GM10266 (cell line): ENCODE measurements around the gene DEPDC5.

ENCODE experiments used
- DNase-seq: peaks from one replicate; pipeline ENCODE4 v3.0.0; 2012; ENCODE audit errors: extremely low spot score
- TF ChIP-seq, protein P1 (sequence below): IDR thresholded peaks from 2 replicates; pipeline ENCODE4 v1.5.1; 2012; ENCODE audit warnings: mild to moderate bottlenecking, low read depth; ENCODE audit not compliant: control insufficient read depth, insufficient read depth; ENCODE audit errors: missing control alignments

Gene DEPDC5

DNA sequence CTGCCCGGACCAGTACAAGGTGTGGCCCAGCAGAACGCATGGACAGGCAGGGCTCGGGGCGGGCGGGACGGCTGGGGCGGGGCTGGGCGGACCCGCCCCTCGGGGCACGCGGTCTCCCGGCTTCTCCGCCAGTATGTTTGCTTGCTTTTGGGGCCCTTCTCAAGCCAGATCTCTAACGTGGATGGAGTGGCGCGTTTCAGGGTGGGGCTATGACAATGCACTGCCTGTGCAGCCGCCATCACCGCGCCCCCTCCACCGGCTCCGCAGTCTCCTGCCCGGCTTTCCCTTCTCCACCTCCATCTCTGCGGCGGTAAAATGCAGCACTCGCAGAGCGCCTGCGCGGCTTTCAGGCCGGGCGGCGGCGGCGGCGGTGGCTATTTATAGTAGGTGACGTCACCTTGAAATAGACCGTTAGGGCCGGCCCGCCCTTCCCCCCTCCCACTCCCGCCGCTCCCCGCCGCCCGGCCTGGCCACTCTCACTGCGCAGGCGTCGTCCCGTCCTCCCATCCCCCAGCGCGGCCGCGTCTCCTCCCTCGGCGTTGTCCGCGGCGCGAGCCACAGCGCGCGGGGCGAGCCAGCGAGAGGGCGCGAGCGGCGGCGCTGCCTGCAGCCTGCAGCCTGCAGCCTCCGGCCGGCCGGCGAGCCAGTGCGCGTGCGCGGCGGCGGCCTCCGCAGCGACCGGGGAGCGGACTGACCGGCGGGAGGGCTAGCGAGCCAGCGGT lies 190.3 kb downstream of the DEPDC5 start, which contains the start of gene YWHAH:
TSS of gene YWHAH (plus strand) at position 558 of the 722 bp plus-strand sequence. CDS start 199 bp downstream, outside the sequence.
- DNase-seq, result peak; percentile 99
- TF ChIP-seq, protein P1, sequence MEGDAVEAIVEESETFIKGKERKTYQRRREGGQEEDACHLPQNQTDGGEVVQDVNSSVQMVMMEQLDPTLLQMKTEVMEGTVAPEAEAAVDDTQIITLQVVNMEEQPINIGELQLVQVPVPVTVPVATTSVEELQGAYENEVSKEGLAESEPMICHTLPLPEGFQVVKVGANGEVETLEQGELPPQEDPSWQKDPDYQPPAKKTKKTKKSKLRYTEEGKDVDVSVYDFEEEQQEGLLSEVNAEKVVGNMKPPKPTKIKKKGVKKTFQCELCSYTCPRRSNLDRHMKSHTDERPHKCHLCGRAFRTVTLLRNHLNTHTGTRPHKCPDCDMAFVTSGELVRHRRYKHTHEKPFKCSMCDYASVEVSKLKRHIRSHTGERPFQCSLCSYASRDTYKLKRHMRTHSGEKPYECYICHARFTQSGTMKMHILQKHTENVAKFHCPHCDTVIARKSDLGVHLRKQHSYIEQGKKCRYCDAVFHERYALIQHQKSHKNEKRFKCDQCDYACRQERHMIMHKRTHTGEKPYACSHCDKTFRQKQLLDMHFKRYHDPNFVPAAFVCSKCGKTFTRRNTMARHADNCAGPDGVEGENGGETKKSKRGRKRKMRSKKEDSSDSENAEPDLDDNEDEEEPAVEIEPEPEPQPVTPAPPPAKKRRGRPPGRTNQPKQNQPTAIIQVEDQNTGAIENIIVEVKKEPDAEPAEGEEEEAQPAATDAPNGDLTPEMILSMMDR, result peak; percentile 18

DNA sequence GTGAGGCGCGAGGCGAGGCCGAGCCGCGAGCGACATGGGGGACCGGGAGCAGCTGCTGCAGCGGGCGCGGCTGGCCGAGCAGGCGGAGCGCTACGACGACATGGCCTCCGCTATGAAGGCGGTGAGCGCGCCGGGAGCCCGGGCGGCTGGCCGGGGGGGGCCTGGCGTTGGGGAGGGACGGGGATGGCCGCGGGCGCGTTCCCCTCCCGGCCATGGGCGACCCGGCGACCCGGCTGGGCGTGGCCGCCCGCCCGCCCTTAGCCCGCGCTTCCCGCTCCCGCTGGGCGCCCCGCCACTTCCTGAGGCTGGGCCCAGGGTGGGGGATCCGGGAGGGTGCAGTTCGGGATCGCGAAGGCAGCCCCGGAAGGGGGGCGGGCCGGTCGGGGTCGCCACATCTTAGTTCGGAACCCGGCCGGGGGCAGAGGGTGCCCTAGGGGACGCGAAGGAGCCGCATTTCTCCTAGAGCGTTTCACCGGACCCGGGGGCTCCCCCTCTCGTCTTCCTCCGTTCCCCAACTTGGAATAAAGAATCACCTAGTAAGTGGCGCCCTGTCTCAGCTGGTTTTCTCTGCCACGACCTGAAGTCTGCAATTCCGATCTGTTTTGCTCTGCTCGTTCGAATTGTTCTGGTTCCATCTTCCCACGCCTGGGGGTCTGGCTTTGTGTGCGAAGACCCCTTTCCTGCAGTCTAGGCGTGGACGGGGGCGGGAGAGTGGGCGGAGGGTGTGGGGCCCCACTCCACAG lies 191.1 kb downstream of the DEPDC5 start:
- TF ChIP-seq, protein P1, result no peak
- peak; percentile 45 for DNase-seq

DNA sequence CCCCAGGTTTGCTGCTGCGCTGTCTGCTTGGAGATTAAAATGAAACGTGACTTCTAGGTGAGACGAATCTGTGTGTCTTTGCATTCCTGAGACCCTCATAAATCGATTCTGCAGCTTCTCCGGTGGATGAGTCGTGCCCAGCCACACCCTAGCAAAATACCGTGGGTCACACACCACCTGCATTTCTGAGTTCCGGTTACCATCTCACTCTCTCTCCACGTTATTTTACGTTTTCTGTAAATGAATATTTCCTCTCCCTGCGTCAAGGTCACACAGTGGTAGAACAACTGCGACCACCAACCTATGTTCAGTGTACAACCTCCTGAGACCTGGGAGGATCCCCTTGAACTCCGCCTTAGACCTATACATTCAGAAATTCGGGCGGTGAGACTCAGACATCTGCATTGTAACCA lies 191.6 kb downstream of the DEPDC5 start:
- TF ChIP-seq, protein P1, result no peak
- DNase-seq, result peak; percentile 41

DNA sequence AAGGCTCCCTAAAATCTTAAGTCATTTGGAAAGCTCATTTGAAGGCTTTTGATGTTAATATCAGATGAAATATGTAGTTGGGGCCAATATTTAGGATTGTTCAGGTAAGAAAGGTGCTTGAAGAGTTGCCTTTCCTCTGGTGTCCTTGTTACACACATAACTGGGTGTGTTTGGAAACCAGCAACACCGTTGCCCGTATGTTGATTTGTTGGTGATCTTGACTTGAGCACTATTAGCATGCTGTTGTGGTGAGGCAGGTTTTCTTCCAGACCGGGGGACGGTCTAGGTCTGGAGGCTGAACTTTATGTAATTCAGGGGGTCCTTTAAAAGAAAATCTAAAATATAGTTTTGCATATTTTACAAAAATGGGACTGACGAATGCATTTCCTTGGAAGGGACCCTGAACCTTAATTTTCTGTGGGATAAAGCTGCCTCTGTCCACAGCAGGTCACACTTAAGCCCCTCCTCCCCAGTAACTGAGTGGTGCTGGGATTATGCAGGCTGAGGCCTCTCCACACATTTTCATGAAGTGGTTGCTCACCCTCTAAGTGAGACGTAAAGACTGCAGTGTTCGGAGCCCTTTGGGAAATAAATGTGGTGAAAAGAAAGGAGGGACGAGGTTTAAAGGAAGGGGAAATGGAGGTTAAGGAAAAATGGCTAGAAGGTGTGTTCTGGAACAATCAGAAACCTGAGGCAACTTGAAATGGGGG lies 192.3 kb downstream of the DEPDC5 start:
- DNase-seq, result no peak
- TF ChIP-seq, protein P1, result no peak

DNA sequence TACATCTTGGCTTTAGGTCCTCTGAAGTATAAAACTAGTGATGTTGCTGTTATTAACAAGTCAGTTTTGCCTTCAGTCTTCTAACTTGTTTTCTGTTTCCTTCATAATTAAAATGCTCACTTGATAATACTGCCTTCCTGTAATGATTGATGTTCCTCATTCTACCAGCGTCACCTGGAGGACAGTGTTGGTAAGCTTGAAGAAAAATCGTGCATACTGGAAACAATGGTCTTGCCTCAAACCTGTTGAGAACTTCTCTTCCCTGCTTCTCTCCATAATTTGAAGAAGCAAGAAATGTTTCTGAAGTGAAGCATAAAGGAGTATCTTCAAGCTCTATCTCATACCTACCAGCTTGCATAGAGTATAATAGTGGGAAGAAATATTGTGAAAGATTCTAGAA lies 193.5 kb downstream of the DEPDC5 start:
- TF ChIP-seq, protein P1, result peak; percentile 77
- peak; percentile 67 for DNase-seq

DNA sequence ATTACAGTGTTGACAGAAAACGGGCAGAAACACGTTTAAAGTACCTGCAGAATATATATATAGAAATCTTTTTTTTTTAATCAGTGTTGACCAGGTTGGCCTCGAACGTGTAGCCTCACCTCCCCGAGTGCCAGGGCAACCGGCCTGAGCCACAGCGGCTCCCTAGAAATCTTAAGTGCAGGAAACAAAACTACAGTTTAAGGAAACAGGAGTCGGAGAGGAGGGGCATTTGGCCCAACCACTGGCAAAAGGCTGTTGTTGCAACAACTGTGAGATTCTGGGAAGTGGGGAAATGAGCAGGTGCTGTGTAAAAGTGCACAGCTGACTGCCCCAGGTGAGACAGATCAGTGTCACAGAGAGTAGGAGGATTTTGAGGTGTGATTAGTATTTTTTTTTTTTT lies 194.2 kb downstream of the DEPDC5 start:
- no peak for DNase-seq
- TF ChIP-seq, protein P1, result no peak
